ENCODE data around the gene LOX.

Gene LOX, protein sequence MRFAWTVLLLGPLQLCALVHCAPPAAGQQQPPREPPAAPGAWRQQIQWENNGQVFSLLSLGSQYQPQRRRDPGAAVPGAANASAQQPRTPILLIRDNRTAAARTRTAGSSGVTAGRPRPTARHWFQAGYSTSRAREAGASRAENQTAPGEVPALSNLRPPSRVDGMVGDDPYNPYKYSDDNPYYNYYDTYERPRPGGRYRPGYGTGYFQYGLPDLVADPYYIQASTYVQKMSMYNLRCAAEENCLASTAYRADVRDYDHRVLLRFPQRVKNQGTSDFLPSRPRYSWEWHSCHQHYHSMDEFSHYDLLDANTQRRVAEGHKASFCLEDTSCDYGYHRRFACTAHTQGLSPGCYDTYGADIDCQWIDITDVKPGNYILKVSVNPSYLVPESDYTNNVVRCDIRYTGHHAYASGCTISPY

DNA sequence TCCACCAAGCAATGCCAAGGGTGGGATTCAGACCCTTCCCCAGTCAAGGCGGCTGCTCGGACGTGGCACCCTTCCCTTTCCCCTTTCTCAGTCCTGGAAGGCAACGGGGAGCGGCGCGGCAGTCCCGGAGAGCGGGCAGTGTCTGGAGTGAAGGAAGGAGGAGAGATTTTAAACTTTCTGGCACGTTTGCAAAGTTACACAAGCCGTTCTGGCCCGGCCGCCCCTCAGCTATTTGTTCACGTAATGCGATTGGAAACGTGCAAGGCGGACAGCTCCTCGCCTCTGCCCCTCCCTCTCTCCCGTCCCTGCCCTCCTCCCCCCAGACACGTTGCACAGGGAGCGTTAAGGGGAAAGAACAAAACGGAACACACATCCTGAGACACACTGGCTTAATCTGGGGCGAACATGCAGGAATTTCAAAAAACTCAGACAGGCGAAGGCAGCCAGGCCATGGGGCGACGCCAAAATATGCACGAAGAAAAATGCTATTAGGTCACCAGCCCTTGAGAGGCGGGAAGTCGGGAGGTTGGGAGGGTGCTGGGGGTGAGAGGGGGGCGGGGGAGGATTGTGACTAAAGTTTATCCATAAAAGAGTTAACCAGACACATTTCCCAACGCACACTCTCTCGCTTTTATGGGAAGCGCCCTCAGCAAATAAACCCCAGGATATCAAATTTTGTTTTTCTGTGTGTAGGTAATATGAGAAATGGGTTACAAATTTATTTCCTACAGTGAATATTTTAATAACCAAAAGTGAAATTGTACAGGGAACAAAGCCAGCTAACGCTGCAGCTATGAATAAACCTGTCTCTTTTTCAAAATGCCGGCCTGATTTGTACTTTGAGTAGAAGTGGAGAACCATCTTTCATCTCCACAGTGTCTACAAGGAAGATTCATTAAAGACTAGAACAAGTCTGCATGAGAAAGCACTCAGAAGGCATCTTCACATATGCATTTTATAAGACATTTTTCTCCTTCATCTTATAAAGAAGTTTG lies at the start of gene LOX:
Gene LOX, minus strand, starts transcription at position 144 of the 995 bp plus-strand sequence. CDS start 274 bp downstream, outside the sequence.
- in situ Hi-C loops (cut with MboI; ENCODE audit: low sequenced_read_pairs) = no loop called here

DNA sequence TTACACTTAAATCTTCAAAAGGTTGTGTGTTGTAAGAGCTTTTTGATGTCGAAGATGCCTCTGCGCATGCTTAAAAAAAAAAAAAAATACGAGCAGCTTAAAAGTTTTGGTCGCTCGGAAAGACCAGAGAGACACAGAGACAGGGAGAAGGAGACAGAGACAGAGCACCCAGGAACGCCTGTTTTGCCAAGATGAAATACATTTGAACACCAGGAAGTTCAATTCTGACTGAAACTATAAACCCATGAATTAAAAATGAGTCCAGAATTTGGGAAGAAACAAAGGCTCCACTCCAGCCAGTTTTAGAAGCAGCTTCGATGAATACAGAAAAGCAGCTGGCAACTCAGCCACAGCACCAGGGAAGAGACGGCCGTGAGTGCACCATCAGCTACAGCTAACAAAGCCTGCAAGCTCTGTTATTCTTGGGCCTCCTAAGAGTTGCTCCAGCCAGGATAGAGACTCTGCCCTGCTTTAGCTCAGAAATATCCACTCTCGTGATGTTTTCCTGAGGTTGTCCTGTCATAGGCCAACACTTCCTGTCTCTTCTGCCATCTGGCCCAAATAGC lies 48.8 kb upstream of the LOX start:
- in situ Hi-C loops (cut with MboI; ENCODE audit: low sequenced_read_pairs) = no loop called here

DNA sequence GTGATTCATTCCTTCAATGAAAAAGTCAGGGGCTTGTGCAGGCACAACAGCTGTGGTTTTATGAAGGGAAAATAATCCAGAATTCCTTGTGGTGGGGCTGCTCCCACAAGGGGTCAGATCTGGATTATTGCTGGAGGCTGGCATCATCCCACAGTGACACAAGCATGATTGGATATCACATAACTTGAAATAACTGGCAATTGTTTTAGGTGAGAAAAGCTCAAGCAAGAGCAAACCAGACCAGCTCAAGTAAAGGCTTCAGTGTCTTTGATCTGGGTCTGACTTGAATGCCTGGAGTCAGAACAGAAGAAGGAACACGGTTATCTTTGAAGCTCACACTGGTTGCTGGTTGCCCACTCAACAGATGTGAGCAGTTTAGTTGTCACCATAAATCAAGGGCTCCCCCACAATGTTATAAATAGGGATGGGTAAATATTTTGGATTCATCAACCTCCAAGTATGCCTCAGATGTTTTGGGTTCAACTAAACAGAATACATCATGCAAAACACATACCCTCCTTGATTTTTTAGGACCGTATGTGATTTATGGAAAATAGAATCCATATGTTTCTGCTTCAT lies 48.2 kb upstream of the LOX start:
- in situ Hi-C loops (cut with MboI; ENCODE audit: low sequenced_read_pairs) = no loop called here

DNA sequence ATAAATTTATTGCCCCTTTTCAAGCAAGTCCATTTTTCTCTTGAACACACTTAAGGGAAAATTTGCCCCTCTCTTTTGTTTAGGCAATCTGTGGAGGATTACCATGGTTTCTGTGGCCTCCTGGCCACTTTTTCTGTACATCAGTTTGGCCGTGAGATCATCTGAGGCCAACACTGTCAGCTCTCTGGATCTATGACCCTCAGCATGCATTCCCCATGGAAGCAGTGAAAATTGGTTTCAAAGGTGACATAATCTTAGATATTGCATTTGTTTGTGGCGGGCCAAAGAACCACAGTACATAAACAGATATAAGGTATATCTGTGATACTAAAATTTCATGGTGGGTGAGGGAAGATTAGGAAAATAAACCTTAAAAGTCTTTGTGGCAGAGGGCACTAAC lies 46.7 kb upstream of the LOX start:
- in situ Hi-C loops (cut with MboI; ENCODE audit: low sequenced_read_pairs) = no loop called here

DNA sequence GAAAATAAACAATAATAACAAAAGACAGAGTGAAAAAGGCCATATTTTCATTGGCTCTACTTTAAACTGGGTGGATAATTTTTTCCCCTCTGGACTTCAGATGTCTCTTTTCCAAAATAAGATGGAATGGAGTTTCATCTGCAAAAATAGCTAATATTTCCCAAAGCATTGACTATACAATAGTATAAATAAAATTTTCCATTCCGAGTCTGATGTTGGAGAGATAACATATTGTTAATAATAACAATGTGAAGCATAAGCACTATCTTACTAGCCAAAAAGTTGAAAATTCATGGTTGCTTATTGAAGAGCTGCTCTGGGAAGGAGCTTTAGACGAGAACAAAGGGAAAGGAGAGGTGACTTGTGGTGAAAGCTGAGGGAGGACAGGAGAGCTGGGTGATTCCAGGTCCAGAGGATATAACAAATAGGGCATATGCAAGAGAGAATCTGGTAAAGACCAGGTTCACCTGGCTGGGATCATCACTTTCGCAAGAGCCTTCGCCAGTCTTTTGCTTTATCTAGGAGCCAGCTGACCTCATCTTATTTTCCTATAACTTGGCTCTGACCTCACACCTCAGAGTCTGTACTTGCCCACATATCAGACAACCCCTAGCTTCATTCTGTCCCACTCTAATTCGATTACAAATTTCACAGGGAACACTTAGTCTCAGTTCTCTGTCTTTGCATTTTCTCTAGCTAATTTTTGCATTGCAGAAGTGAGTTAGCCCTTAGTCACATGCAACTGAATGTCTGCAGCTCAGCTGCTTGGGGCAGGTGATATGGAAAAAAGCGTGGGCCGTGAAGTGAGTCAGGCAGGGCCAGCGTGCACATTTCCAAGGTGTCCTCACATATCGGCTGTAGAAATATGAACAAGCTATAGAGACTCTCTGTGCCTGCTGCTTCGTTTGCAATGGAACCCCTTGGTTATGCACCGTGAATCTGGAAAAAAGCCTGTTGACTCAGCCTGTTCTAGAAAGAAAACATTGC lies 43.7 kb upstream of the LOX start:
- in situ Hi-C loops (cut with MboI; ENCODE audit: low sequenced_read_pairs) = no loop called here

DNA sequence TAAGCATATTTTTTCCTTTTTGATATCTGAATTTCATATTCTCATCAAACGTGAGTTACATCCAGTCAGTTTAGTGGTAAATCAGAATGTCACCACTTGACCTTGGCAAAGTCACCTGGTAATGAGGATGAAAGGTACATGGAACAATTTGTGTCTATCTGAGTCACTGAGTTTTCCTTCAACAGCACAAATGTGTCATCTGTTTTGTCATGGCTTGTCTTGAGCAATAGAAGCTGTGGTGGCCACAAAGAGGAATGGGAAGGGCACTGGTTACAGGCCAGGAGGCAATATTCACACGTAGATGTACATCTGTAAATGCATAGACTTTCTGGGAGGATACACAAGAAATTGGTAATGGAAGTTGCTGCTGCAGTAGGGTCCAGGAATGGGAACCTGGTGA lies 42.9 kb upstream of the LOX start:
- in situ Hi-C loops (cut with MboI; ENCODE audit: low sequenced_read_pairs) = no loop called here

DNA sequence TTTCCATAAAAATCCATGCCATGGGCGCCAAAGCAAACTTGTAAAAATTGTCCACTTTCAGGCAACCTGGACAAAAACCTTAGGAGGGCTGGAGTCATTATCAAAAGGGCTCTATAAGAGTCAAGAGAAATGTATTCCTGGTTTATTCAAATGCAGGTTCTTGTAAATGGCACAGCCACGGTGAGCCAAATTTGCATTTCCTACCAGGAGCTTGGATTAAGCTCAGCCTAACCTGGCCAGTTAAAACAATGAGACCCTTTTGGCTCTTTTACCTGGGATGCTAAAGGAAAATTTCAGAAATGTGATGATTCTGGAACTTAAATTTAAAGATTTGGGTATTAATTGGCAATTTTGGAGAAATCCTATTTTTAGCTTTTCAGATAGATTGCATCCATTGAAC lies 42.4 kb upstream of the LOX start:
- in situ Hi-C loops (cut with MboI; ENCODE audit: low sequenced_read_pairs) = no loop called here

DNA sequence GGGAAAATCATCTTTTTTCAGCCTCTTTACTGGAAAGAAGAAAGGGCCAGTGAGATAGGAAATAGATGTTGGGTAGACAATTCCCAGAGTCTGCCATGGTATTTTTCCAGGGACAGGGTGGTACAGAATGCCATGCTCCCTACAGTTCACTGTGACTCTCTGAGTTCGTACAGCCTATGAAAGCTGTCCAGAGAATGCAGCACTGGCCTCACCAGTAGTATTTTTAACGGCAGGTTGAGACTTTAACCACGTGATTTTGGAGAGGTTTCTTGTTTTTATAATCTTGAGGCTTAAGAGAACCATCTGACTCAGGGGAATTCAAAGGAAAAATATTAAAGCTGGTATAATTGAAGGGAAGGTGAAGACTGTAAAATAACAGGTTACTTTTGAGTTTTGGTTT lies 41.1 kb upstream of the LOX start:
- in situ Hi-C loops (cut with MboI; ENCODE audit: low sequenced_read_pairs) = no loop called here

DNA sequence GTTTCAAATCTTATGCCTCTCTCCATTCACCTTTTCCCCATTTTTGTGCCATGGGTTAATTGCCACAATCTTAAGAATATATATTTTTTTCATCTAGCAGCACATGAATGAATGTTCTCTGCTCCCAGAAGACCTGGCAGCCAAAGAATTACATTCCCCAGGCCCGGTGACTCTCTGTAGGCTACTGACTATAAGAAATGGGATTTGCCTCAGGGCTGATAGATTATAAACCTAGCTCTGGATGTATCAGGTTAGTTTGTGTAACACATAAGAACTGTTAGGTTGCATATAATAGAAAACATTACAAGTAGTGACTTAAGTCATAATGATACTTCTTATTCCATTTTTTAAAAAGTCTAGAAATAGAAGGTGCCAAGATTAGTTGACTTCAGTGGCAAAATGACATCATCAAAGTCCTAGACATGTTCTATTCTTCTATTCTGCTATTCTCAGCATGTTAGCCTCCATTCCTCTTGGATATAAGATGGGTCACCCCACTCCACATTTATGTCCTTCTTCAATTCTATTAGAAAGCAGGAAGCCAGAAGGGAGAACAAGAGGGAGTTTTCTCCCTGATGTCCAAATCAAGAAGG lies 40.4 kb upstream of the LOX start:
- in situ Hi-C loops (cut with MboI; ENCODE audit: low sequenced_read_pairs) = no loop called here

DNA sequence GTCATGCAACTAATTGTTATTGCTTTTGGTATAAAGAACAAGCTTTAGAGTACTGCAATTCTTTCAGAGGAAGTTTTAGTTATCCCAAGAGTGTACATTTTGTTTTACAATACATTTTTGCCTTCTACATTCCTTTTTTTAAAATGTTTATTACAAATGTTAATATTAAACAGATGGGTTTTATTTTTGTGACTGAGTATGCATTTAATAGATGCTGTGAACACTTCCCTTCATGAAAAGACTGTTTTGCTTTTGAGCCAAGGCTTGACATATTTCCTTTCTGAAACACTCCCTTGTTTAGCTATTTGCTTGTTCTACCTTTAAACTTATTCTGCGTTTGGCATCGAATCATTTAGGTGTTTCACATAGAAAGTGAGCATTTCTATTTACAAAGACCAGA lies 36.4 kb upstream of the LOX start:
- in situ Hi-C loops (cut with MboI; ENCODE audit: low sequenced_read_pairs) = no loop called here

DNA sequence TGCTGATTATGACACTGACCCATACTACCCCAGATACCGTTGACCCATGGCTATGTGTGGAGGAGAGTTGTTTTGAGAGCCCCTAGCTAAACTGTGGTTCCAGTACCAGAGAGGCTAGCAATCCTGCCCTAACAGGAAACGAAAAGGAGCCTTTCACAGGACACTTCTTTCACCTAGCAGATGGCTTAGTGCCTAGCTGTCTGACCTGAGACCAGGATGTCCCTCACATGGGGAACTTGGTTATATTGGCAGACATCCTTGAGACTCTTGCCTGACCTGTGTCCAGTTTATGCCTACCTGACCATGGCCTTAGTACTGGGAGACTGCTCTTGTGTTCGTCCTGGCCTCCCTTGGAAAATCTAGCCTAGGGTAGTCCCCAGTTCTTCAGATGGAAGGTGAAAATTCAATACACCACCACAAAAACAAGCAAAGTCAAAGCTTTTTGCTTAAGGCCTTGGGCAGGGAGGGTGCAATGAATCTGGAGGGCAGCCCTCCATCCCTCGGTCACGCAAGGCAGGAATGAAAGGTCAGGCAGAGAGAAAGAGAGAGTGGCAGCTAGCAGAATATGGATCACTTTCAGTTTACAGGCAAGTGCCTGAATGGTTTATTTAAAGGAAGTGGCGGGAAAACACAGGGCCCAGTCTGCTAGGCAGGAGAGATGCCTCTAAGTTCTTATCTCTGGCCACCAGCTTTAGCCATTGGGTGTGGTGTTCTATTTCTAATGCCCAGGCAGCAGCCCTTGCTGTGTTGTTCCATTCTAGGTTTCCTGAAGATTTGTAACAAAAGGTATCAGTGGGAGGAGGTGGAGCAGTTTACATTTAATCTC lies 34.9 kb upstream of the LOX start:
- in situ Hi-C loops (cut with MboI; ENCODE audit: low sequenced_read_pairs) = no loop called here

DNA sequence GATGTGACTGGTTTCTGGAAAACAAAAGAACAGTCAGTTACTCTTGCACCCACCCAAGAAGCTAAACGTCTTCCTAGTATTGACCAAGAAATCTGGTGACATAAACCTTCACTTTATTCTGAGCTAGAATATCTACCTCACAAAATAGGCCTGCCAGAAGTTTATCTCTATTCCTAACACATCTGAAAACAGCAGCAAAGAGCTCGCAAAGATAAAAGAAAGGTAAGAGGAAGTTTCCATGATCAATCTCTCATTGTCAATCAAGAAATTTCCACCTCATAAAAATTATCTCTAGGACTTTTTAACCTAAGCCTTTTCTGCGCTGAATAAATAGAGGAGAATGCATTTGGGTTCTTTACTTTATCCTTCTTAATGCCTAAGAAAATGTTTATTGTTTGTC lies 34.0 kb upstream of the LOX start:
- in situ Hi-C loops (cut with MboI; ENCODE audit: low sequenced_read_pairs) = no loop called here

DNA sequence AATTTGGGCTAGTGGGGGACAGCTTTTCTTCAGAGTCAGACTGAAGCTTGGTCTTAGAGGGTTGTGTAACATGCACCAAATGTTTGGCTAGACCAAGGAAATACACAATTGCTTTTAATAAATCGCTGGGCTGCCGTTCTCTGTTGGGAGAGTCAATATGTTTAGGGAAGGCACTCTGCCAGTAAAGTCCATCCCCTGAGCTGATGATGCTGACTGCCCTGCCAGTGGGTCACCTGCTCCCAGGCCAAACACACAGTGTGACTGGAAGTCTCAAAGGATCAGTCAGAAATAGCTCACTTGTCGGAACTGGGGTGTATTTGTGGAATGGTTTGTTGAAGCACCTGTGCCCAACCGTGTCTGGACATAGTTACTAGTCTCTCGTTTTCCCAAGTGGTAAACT lies 33.4 kb upstream of the LOX start:
- in situ Hi-C loops (cut with MboI; ENCODE audit: low sequenced_read_pairs) = no loop called here

DNA sequence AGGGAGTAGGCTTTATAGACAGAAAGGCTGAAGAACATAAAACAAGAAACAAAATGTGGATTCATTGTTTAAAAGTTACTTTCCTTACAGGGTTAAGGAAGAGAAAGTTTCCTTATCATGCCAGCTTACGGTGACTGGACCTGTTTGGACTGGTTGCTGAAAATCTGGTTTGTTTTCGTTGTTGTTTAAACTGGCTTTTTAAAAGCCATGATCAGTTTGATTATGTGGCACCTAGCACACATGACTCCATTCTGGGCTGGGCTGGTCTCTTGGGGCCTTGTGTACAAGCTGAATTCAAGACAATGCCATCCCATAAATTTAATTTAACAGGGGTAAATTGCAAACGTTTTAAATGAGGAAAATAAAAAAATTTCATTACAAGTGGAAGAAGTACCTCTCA lies 32.9 kb upstream of the LOX start:
- in situ Hi-C loops (cut with MboI; ENCODE audit: low sequenced_read_pairs) = no loop called here

DNA sequence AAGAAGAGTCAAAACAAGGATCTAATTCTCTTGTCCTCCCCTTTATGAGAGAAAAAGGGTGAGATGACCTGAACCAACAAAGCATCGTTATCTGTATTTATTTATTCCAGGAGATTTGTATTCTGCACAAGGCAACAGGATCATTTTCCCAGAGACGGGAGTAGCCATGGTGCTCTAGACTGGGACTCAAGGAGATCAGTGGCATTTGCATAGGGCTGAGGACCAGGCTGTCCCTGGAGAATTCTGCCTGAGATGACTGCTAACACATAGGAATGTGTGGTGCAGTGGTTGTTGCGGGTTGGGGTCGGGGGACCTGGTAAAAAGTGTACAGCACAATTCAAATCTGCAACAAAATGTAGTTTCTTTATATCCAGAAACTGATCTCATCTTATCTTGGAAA lies 29.0 kb upstream of the LOX start:
- in situ Hi-C loops (cut with MboI; ENCODE audit: low sequenced_read_pairs) = no loop called here

DNA sequence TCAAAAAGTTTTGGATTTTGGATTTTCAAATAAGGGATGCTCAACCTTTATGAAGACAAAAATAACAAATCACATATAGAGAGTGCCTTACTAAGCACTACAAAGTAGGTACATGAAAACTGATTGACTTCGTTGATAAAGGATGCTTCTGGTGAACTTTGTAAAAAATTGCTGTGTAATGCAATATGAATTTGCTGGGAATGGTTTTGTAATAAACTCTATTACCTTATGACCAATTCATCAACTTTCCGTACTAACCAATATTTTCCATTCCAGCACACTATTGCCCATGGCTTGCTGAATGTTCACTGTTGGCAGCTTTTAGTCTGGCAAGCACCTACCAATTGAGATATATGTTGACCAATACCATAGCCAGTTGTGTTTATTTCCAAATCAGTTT lies 27.9 kb upstream of the LOX start:
- in situ Hi-C loops (cut with MboI; ENCODE audit: low sequenced_read_pairs) = no loop called here

DNA sequence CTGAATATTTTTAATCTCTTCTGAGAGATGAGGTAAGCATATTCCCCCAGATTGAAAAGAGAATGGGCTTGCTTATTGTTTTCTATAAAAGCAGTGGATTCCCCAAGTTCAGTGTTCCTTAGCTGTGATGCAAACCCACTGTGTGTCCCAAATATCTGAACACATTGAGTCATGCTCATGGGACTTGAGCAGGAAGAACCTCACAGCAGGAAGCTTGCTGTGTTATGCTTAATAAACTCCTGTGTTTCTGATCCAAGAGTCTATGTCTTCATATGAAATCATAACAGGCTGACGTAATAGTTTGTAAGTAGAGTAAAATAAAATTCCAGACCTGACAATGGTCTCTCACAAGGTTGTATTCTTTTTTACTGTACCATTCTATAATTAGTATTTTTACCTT lies 24.8 kb upstream of the LOX start:
- in situ Hi-C loops (cut with MboI; ENCODE audit: low sequenced_read_pairs) = no loop called here

DNA sequence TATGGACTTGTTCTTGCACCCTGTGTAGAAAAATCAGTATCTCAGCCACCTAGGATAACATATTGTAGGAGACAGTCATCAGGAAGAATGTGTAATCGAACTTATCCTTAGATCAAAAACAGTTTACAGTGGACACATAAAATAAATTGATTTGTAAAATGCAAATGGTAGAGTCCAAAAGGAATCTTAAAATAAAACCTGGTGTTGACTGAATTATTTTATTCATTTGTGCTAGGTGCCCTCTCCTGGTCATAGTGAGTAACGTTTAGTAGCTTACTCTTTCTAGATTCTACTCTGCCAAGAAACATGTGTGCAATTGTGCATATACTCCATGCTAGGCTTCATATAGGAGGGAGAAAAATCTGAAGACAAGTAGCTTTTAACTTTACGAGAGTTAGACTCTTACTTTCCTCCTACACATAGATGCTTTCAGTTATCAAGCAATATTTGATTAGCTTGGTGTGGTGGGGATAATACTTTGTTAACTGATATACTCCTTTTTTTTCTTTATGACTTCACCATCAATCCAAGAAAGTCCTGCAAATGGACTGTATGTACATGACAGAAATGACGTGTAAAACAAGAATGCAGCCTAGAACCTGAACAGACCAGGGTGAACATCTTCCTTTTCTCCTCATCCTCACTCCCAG lies 23.7 kb upstream of the LOX start:
- in situ Hi-C loops (cut with MboI; ENCODE audit: low sequenced_read_pairs) = no loop called here
